ENCODE data around the gene PFKFB3. TPM values are rescaled to one million over a fixed set of nuclear protein-coding genes. Genes with fewer than 3 reads are reported as not detected.

The PFKFB3 gene
- total and polyA plus RNA-seq, 2 of the 4 experiments (the other 2 are of a cell fraction), result 34.1 to 45.5 TPM

GRCh38 chr10:6297951-6298381 is 95.2 kb downstream of the PFKFB3 start:
- DNase-seq (no peak), ATAC-seq (ENCODE audit: low read depth) (0 out of 2 replicates have a peak, but pooled peaks have one; percentile 18)
- H3K18ac ChIP-seq (ENCODE audit: low read depth, low read length), result peak overlapping the region; percentile 56; the same call in 1 of the 2 replicates
- H2BK5ac ChIP-seq (ENCODE audit: low read depth, low read length, poor library complexity, severe bottlenecking), result no peak overlapping the region
- no peak overlapping the region for H3K4me3 ChIP-seq (ENCODE audit: insufficient read depth, low read depth, low read length)
- H4K91ac ChIP-seq (ENCODE audit: insufficient read depth, low read depth, low read length), result no peak overlapping the region
- no TSS peak for BruUV-seq (replicated peaks)
- dilution Hi-C loops (cut with HindIII; ENCODE audit: low sequenced_read_pairs, unreplicated experiment) (no loop called here), intact Hi-C loops (cut with micrococcal nuclease) (no loop called here), in situ Hi-C loops (cut with MboI; ENCODE audit: low sequenced_read_pairs) (no loop called here)
- CTCF ChIA-PET, result no interaction called here
- H3K4me1 ChIP-seq (ENCODE audit: control insufficient read depth, insufficient read depth, low read length), result peaks cover 7% of the 10 kb centered on the region; the same call in 1 of the 2 replicates
- H2BK120ac ChIP-seq (ENCODE audit: low read depth, low read length), result no peak overlapping the region
- H3K14ac ChIP-seq (replicated peaks; ENCODE audit: low read depth, low read length), result peak overlapping the region; percentile 58; the same call in 1 of the 2 replicates
- peaks cover 3% of the 10 kb centered on the region; the same call in 1 of the 2 replicates for H3K9me1 ChIP-seq (ENCODE audit: insufficient read depth, low read length)
- H2AK5ac ChIP-seq (ENCODE audit: low read depth, low read length), result no peak overlapping the region
- peak overlapping the region; percentile 35; the same call in 1 of the 2 replicates for H3K4ac ChIP-seq (ENCODE audit: low read depth, low read length)
- H3K9me3 ChIP-seq (ENCODE audit: control insufficient read depth, insufficient read depth, low read length), result no peaks in the 10 kb centered on the region
- TF ChIP-seq FOS (IDR thresholded peaks at IDR 0.05; ENCODE audit: low read depth, low read length), result no peak
- TF ChIP-seq ELK1 (IDR thresholded peaks at IDR 0.05; ENCODE audit: borderline replicate concordance, low read depth, low read length), result no peak
- no peak for TF ChIP-seq CEBPB (IDR thresholded peaks at IDR 0.05; ENCODE audit: low read depth, low read length)
- TF ChIP-seq POLR2A (IDR thresholded peaks at IDR 0.05; ENCODE audit: low read depth, low read length), result no peak
- no peak for TF ChIP-seq CHD1 (IDR thresholded peaks at IDR 0.05; ENCODE audit: low read depth, low read length)
- no peak for TF ChIP-seq USF2 (IDR thresholded peaks at IDR 0.05; ENCODE audit: low read depth, low read length)
- no peak for TF ChIP-seq SMC3 (IDR thresholded peaks at IDR 0.05; ENCODE audit: low read depth, low read length)
- TF ChIP-seq MXI1 (IDR thresholded peaks at IDR 0.05; ENCODE audit: borderline replicate concordance, low read depth, low read length), result no peak
- TF ChIP-seq CTCF (conservative IDR thresholded peaks at IDR 0.05; ENCODE audit: low read depth, low read length), result no peak
- no peak for TF ChIP-seq BHLHE40 (IDR thresholded peaks at IDR 0.05; ENCODE audit: low read depth, low read length)
- no peak for TF ChIP-seq MAZ (IDR thresholded peaks at IDR 0.05; ENCODE audit: borderline replicate concordance, low read depth, low read length)
- no peak for TF ChIP-seq NFE2L2 (IDR thresholded peaks at IDR 0.05; ENCODE audit: low read depth, low read length)
- TF ChIP-seq MAFK (IDR thresholded peaks at IDR 0.05; ENCODE audit: low read depth, low read length), result no peak
- no peak for TF ChIP-seq RCOR1 (IDR thresholded peaks at IDR 0.05; ENCODE audit: insufficient replicate concordance, low read length)
- 0 out of 2 replicates have a peak overlapping the region, but pooled peaks have one; percentile 11 for H3K23ac ChIP-seq (ENCODE audit: low read depth, low read length)
- H3K56ac ChIP-seq (ENCODE audit: extremely low read depth, insufficient read depth, low read length), result no peak overlapping the region
- H4K20me1 ChIP-seq (ENCODE audit: insufficient read depth, low read length), result no peaks in the 10 kb centered on the region
- no peak overlapping the region for H3K9ac ChIP-seq (ENCODE audit: low read depth, low read length)
- H2BK20ac ChIP-seq (ENCODE audit: low read depth, low read length), result no peak overlapping the region
- H2AFZ ChIP-seq (replicated peaks; ENCODE audit: low read length, poor library complexity), result peak overlapping the region; percentile 53
- no peak overlapping the region for H4K5ac ChIP-seq (ENCODE audit: low read depth, low read length)
- no peak overlapping the region for H3K27ac ChIP-seq (ENCODE audit: insufficient read depth, low read length)
- POLR2A ChIA-PET (ENCODE audit: unreplicated experiment), result no interaction called here
- no peak overlapping the region for H2BK15ac ChIP-seq (ENCODE audit: low read depth, low read length)
- H3K36me3 ChIP-seq (ENCODE audit: control insufficient read depth, insufficient read depth, low read length), result no peaks in the 10 kb centered on the region
- 80% methylated on average over 1 of the region's 2 CpGs; no CpG with 5 or more reads in 1 of the 2 experiments for whole genome bisulfite sequencing, 2 experiments (ENCODE audit: extremely low coverage in 2 of 2, insufficient read length in 1 of 2)
- H4K8ac ChIP-seq (ENCODE audit: low read depth in 2 of 2, low read length in 2 of 2), result no peak overlapping the region
- H2AK9ac ChIP-seq (replicated peaks; ENCODE audit: low read depth, low read length, poor library complexity), result no peak overlapping the region
- no peaks in the 10 kb centered on the region for H3K79me1 ChIP-seq (ENCODE audit: low read depth in 1 of 2, low read length in 2 of 2)
- H3K27me3 ChIP-seq (ENCODE audit: control insufficient read depth, insufficient read depth, low read length), result no peaks in the 10 kb centered on the region
- no peak overlapping the region for H3K4me2 ChIP-seq (ENCODE audit: low read depth, low read length)
